ENCODE measurements around the gene TMEM229A. TPM values are rescaled to one million over a fixed set of nuclear protein-coding genes. Genes with fewer than 3 reads are reported as not detected.

TMEM229A gene
- total RNA-seq, 1 donor from 2014 or later = 0.26 TPM

DNA sequence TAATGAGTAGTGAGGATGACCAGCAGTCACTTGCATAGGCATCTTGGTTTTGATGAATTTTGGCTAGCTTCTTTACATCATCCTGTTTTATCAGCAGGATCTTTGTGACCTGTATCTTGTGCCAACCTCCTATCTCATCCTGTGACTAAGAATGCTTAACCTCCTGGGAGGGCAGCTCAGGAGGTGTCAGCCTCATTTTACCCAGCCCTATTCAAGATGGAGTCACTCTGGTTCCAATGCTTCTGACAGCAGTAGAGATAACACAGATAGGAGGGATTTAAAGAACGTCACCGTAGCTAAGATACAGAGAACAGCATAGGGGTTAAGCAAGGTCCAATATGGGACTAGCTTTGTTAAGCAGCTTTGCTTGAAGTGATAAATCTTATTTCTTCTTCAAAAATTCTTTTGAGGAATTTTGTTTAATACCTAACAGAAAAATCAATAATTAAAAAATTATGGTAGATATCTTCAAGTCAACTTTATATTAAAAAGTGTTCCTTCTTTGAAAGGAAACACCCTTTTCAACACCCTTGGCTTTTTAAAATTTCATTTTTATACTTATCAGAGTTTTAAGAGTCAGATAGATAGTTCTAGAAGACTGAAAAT is 39.9 kb downstream of the TMEM229A start:
- Mint-ChIP-seq H3K4me1 (ENCODE audit: unreplicated experiment) (no peaks in the 10 kb centered on the region), H3K27ac (ENCODE audit: unreplicated experiment) (no peak overlapping the region), H3K9me3 (ENCODE audit: unreplicated experiment) (no peaks in the 10 kb centered on the region), H3K4me3 (ENCODE audit: unreplicated experiment) (no peak overlapping the region), H3K36me3 (ENCODE audit: low read depth, unreplicated experiment) (no peaks in the 10 kb centered on the region), H3K27me3 (ENCODE audit: unreplicated experiment) (no peaks in the 10 kb centered on the region)
- TF ChIP-seq, protein P1, sequence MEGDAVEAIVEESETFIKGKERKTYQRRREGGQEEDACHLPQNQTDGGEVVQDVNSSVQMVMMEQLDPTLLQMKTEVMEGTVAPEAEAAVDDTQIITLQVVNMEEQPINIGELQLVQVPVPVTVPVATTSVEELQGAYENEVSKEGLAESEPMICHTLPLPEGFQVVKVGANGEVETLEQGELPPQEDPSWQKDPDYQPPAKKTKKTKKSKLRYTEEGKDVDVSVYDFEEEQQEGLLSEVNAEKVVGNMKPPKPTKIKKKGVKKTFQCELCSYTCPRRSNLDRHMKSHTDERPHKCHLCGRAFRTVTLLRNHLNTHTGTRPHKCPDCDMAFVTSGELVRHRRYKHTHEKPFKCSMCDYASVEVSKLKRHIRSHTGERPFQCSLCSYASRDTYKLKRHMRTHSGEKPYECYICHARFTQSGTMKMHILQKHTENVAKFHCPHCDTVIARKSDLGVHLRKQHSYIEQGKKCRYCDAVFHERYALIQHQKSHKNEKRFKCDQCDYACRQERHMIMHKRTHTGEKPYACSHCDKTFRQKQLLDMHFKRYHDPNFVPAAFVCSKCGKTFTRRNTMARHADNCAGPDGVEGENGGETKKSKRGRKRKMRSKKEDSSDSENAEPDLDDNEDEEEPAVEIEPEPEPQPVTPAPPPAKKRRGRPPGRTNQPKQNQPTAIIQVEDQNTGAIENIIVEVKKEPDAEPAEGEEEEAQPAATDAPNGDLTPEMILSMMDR (IDR thresholded peaks at IDR 0.05; ENCODE audit: unreplicated experiment) = no peak
- no peak for DNase-seq (ENCODE audit: low spot score)

DNA sequence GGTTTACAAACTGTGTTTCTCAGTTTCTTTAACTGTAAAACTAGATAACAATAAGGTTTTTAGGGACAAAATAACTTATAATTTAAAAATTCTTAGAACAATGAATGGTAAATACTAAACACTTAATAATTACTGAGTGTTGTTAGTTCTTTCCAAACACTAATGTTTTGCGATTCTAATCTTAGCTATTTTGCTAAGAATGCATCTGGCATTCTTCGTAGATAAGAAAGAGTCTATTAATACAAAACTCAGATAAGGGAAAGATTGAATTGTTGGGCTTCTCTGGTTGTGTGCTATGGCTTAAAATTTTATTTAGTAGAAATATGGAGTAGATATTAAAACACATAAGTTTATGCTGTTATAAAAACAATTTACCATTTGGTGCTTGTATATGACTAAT is 45.4 kb downstream of the TMEM229A start:
- TF ChIP-seq, protein P1 (IDR thresholded peaks at IDR 0.05; ENCODE audit: unreplicated experiment) = no peak
- Mint-ChIP-seq H3K9me3 (ENCODE audit: unreplicated experiment) (no peaks in the 10 kb centered on the region), H3K36me3 (ENCODE audit: low read depth, unreplicated experiment) (no peaks in the 10 kb centered on the region), H3K4me1 (ENCODE audit: unreplicated experiment) (no peaks in the 10 kb centered on the region), H3K27me3 (ENCODE audit: unreplicated experiment) (no peaks in the 10 kb centered on the region), H3K27ac (ENCODE audit: unreplicated experiment) (no peak overlapping the region), H3K4me3 (ENCODE audit: unreplicated experiment) (no peak overlapping the region)
- DNase-seq (ENCODE audit: low spot score) = no peak

Other genes starting within 250 kb of the TMEM229A start
- gene HYAL4, start 187.9 kb downstream of the TMEM229A start, total RNA-seq (ENCODE audit: unreplicated experiment) = 3.1 TPM
- not detected for gene SPAM1, start 107.8 kb downstream of the TMEM229A start, total RNA-seq (ENCODE audit: unreplicated experiment)